ENCODE data around the gene GBP4.

- TF ChIP-seq CTCF (IDR thresholded peaks at IDR 0.05; ENCODE audit: insufficient read depth, low read length) (no peak), GABPA (IDR thresholded peaks at IDR 0.05; ENCODE audit: low read depth) (no peak), POLR2AphosphoS5 (IDR thresholded peaks at IDR 0.05; ENCODE audit: low read depth) (no peak), SPI1 (IDR thresholded peaks at IDR 0.05; ENCODE audit: borderline replicate concordance, low read depth) (no peak)
Observed at GRCh38 chr1:89175601-89176256, 23.0 kb downstream of the GBP4 start, which contains the start of gene GBP7.
